ENCODE data around the gene PACS1.
"Not testable (repeated sequence)": the region's sequence is repeated elsewhere in the genome, so short reads cannot be mapped to it uniquely, and the experiment has no call there.

PACS1 gene

GRCh38 chr11:66109294-66109693 lies 39.2 kb downstream of the PACS1 start:
- no peak for DNase-seq (ENCODE audit: low read depth in 2 of 2)

- DNase-seq (ENCODE audit: low read depth in 2 of 2) = no peak
These were observed 41.1 kb downstream of the PACS1 start for GRCh38 chr11:66111158-66111557.

GRCh38 chr11:66112041-66112491 lies 42.0 kb downstream of the PACS1 start:
- no peak for DNase-seq (ENCODE audit: low read depth in 2 of 2)

- DNase-seq (ENCODE audit: low read depth in 2 of 2) = no peak
These were observed 42.8 kb downstream of the PACS1 start for GRCh38 chr11:66112601-66113499.

GRCh38 chr11:66114957-66115356 lies 44.9 kb downstream of the PACS1 start:
- not testable (repeated sequence) for DNase-seq (ENCODE audit: low read depth in 2 of 2)

GRCh38 chr11:66115638-66116301 lies 45.7 kb downstream of the PACS1 start:
- DNase-seq (ENCODE audit: low read depth in 2 of 2) = no peak

GRCh38 chr11:66116576-66117361 lies 46.7 kb downstream of the PACS1 start:
- no peak for DNase-seq (ENCODE audit: low read depth in 2 of 2)

- DNase-seq (ENCODE audit: low read depth in 2 of 2) = no peak
These were observed 48.8 kb downstream of the PACS1 start for GRCh38 chr11:66118847-66119246.

- DNase-seq (ENCODE audit: low read depth in 2 of 2) = no peak
These were observed 49.5 kb downstream of the PACS1 start for GRCh38 chr11:66119348-66120133.

- no peak for DNase-seq (ENCODE audit: low read depth in 2 of 2)
These were observed 51.4 kb downstream of the PACS1 start for GRCh38 chr11:66121466-66121865.

GRCh38 chr11:66123902-66124301 lies 53.8 kb downstream of the PACS1 start:
- DNase-seq (ENCODE audit: low read depth in 2 of 2) = no peak

- no peak for DNase-seq (ENCODE audit: low read depth in 2 of 2)
These were observed 54.5 kb downstream of the PACS1 start for GRCh38 chr11:66124564-66124963.

GRCh38 chr11:66126064-66126463 lies 56.0 kb downstream of the PACS1 start:
- no peak for DNase-seq (ENCODE audit: low read depth in 2 of 2)

- DNase-seq (ENCODE audit: low read depth in 2 of 2) = peak; percentile 27 to 39
These were observed 56.9 kb downstream of the PACS1 start for GRCh38 chr11:66126808-66127555.

- DNase-seq (ENCODE audit: low read depth in 2 of 2) = no peak
These were observed 60.9 kb downstream of the PACS1 start for GRCh38 chr11:66130978-66131377.

GRCh38 chr11:66131937-66132632 lies 62.0 kb downstream of the PACS1 start:
- no peak for DNase-seq (ENCODE audit: low read depth in 2 of 2)

GRCh38 chr11:66133216-66133775 lies 63.2 kb downstream of the PACS1 start:
- DNase-seq (ENCODE audit: low read depth in 2 of 2) = no peak

- DNase-seq (ENCODE audit: low read depth in 2 of 2) = no peak
These were observed 66.7 kb downstream of the PACS1 start for GRCh38 chr11:66136752-66137123.

GRCh38 chr11:66139817-66140404 lies 69.8 kb downstream of the PACS1 start:
- DNase-seq (ENCODE audit: low read depth in 2 of 2) = no peak

Data from stimulated activated CD8-positive, alpha-beta memory T cell treated with anti-CD3 and anti-CD28 coated beads, Interleukin-15, amount 100 ng/mL, for 4 hours (primary cell).